WTC11 (cell line): ENCODE measurements around the gene NOX5.

Source experiments
- CBFB ChIP-seq: sonication (generic); formaldehyde crosslinking; IDR thresholded peaks from 2 replicates; pipeline ENCODE4 v1.8.1; 2022; ENCODE audit warnings: mild to moderate bottlenecking, low read depth, missing genetic modification reagents
- ELF4 ChIP-seq: sonication (generic); formaldehyde crosslinking; IDR thresholded peaks from 2 replicates; pipeline ENCODE4 v1.8.1; 2022; ENCODE audit warnings: low read depth, mild to moderate bottlenecking, moderate library complexity, missing genetic modification reagents
- GABPB1 ChIP-seq: sonication (generic); formaldehyde crosslinking; IDR thresholded peaks from 2 replicates; pipeline ENCODE4 v1.8.1; 2023; ENCODE audit warnings: mild to moderate bottlenecking, missing genetic modification reagents
- IRF2 ChIP-seq: sonication (generic); formaldehyde crosslinking; IDR thresholded peaks from 2 replicates; pipeline ENCODE4 v1.8.0; 2022; ENCODE audit warnings: low read depth, missing genetic modification reagents, borderline replicate concordance
- JUN ChIP-seq: sonication (generic); formaldehyde crosslinking; IDR thresholded peaks from 2 replicates; pipeline ENCODE4 v1.8.0; 2023; ENCODE audit warnings: mild to moderate bottlenecking, missing genetic modification reagents
- NFYB ChIP-seq: sonication (generic); formaldehyde crosslinking; conservative IDR thresholded peaks from 2 replicates; pipeline ENCODE4 v1.8.0; 2022; ENCODE audit warnings: low read depth, missing genetic modification reagents
- NR2C2 ChIP-seq: sonication (generic); formaldehyde crosslinking; IDR thresholded peaks from 2 replicates; pipeline ENCODE4 v1.8.0; 2022; ENCODE audit warnings: mild to moderate bottlenecking, missing genetic modification reagents
- SMAD3 ChIP-seq: sonication (generic); formaldehyde crosslinking; IDR thresholded peaks from 2 replicates; pipeline ENCODE4 v1.8.0; 2022; ENCODE audit warnings: missing genetic modification reagents, mild to moderate bottlenecking, borderline replicate concordance
- ZNF423 ChIP-seq: fragments of 250-450 bp; sonication (Bioruptor Pico); IDR thresholded peaks from 2 replicates; pipeline ENCODE4 v2.1.2; 2022; ENCODE audit warnings: mild to moderate bottlenecking, moderate library complexity
- TF ChIP-seq, protein P1 (sequence below): sonication (generic); formaldehyde crosslinking; conservative IDR thresholded peaks from 2 replicates; pipeline ENCODE4 v1.8.1; 2022; ENCODE audit warnings: mild to moderate bottlenecking, missing genetic modification reagents
- TF ChIP-seq, protein P2 (sequence below): fragments of 200-600 bp; IDR thresholded peaks from 2 replicates; pipeline ENCODE4 v1.8.0; 2022; ENCODE audit warnings: antibody characterized with exemption
- TF ChIP-seq, protein P3 (sequence below): sonication (generic); formaldehyde crosslinking; IDR thresholded peaks from 2 replicates; pipeline ENCODE4 v1.8.0; 2022; ENCODE audit warnings: mild to moderate bottlenecking, missing genetic modification reagents
- TF ChIP-seq, protein P4 (sequence below): sonication (generic); formaldehyde crosslinking; IDR thresholded peaks from 2 replicates; pipeline ENCODE4 v1.8.0; 2022; ENCODE audit warnings: missing genetic modification reagents

DNA sequence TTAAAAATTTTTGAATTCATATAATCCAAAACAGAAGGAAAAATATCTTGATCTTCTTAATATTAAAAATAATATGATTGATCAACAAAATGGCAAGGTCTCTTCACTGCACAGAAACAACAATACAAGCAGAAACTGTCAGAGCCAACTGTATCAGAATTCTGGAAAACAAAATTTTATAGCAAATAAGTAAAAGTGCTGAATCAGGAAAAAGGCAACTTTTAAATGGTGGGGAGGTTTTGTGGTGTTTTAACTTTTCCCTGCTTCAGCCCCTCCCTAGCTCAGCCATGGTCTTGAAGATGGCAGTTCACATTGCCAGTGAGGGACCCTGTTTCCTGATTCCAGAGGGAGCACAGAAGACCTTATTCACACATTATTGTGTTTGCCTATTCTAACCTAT is 46.5 kb upstream of the NOX5 start:
- TF ChIP-seq NR2C2 (CRISPR knock-in tag) (no peak), ZNF423 (CRISPR knock-in tag) (no peak), NFYB (CRISPR knock-in tag) (no peak), GABPB1 (CRISPR knock-in tag) (no peak), ELF4 (CRISPR knock-in tag) (no peak), SMAD3 (CRISPR knock-in tag) (no peak), IRF2 (CRISPR knock-in tag) (no peak), CBFB (CRISPR knock-in tag) (no peak), JUN (CRISPR knock-in tag) (no peak)
- TF ChIP-seq, protein P1, sequence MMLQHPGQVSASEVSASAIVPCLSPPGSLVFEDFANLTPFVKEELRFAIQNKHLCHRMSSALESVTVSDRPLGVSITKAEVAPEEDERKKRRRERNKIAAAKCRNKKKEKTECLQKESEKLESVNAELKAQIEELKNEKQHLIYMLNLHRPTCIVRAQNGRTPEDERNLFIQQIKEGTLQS (CRISPR knock-in tag): no peak
- TF ChIP-seq, protein P2, sequence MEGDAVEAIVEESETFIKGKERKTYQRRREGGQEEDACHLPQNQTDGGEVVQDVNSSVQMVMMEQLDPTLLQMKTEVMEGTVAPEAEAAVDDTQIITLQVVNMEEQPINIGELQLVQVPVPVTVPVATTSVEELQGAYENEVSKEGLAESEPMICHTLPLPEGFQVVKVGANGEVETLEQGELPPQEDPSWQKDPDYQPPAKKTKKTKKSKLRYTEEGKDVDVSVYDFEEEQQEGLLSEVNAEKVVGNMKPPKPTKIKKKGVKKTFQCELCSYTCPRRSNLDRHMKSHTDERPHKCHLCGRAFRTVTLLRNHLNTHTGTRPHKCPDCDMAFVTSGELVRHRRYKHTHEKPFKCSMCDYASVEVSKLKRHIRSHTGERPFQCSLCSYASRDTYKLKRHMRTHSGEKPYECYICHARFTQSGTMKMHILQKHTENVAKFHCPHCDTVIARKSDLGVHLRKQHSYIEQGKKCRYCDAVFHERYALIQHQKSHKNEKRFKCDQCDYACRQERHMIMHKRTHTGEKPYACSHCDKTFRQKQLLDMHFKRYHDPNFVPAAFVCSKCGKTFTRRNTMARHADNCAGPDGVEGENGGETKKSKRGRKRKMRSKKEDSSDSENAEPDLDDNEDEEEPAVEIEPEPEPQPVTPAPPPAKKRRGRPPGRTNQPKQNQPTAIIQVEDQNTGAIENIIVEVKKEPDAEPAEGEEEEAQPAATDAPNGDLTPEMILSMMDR: no peak
- TF ChIP-seq, protein P3, sequence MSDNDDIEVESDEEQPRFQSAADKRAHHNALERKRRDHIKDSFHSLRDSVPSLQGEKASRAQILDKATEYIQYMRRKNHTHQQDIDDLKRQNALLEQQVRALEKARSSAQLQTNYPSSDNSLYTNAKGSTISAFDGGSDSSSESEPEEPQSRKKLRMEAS (CRISPR knock-in tag): no peak
- TF ChIP-seq, protein P4, sequence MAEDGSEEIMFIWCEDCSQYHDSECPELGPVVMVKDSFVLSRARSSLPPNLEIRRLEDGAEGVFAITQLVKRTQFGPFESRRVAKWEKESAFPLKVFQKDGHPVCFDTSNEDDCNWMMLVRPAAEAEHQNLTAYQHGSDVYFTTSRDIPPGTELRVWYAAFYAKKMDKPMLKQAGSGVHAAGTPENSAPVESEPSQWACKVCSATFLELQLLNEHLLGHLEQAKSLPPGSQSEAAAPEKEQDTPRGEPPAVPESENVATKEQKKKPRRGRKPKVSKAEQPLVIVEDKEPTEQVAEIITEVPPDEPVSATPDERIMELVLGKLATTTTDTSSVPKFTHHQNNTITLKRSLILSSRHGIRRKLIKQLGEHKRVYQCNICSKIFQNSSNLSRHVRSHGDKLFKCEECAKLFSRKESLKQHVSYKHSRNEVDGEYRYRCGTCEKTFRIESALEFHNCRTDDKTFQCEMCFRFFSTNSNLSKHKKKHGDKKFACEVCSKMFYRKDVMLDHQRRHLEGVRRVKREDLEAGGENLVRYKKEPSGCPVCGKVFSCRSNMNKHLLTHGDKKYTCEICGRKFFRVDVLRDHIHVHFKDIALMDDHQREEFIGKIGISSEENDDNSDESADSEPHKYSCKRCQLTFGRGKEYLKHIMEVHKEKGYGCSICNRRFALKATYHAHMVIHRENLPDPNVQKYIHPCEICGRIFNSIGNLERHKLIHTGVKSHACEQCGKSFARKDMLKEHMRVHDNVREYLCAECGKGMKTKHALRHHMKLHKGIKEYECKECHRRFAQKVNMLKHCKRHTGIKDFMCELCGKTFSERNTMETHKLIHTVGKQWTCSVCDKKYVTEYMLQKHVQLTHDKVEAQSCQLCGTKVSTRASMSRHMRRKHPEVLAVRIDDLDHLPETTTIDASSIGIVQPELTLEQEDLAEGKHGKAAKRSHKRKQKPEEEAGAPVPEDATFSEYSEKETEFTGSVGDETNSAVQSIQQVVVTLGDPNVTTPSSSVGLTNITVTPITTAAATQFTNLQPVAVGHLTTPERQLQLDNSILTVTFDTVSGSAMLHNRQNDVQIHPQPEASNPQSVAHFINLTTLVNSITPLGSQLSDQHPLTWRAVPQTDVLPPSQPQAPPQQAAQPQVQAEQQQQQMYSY: no peak
